HepG2 (cell line): ENCODE results near the gene PDE9A. TPM values are rescaled to one million over a fixed set of nuclear protein-coding genes. Genes with fewer than 3 reads are reported as not detected.
A peak's percentile ranks its signal among the peaks of the same experiment; 100 is the strongest.

Experiments used
- CHD2 ChIP-seq: IDR thresholded peaks from 2 replicates; pipeline ENCODE4 v1.6.1; 2011; ENCODE audit warnings: low read depth, low read length, improper control_type of control experiment
- EZH2 ChIP-seq: conservative IDR thresholded peaks from 2 replicates; pipeline ENCODE4 v1.6.1; 2012; ENCODE audit warnings: mild to moderate bottlenecking, low read depth, low read length, moderate library complexity
- GABPB1 ChIP-seq: IDR thresholded peaks from 2 replicates; pipeline ENCODE4 v1.6.1; 2016; ENCODE audit warnings: mild to moderate bottlenecking, missing genetic modification reagents, moderate library complexity, missing compliant biosample characterization
- HDAC2 ChIP-seq: sonication (generic); formaldehyde crosslinking; IDR thresholded peaks from 2 replicates; pipeline ENCODE4 v1.4.0; 2020; ENCODE audit warnings: missing genetic modification reagents
- NKX3-1 ChIP-seq: sonication (generic); formaldehyde crosslinking; IDR thresholded peaks from 2 replicates; pipeline ENCODE4 v1.5.0; 2020; ENCODE audit warnings: missing genetic modification reagents
- NONO ChIP-seq, 2 experiments: fragments of 450-650 bp in 1 of 2; sonication (generic) in 1 of 2; formaldehyde crosslinking in 1 of 2; IDR thresholded peaks in 1 of 2; conservative IDR thresholded peaks in 1 of 2; 2 replicates each; pipeline versions ENCODE4 v1.6.1 to v1.8.0; 2017 to 2022; ENCODE audit warnings: mild to moderate bottlenecking in 1 of 2, missing genetic modification reagents in 1 of 2, moderate library complexity in 1 of 2
- PHF21A ChIP-seq: sonication (generic); formaldehyde crosslinking; IDR thresholded peaks from 2 replicates; pipeline ENCODE4 v1.5.0; 2020; ENCODE audit warnings: mild to moderate bottlenecking, missing genetic modification reagents
- PRDM15 ChIP-seq: sonication (generic); formaldehyde crosslinking; IDR thresholded peaks from 2 replicates; pipeline ENCODE4 v1.4.0; 2020; ENCODE audit warnings: missing genetic modification reagents
- PRMT3 ChIP-seq: sonication (generic); formaldehyde crosslinking; IDR thresholded peaks from 2 replicates; pipeline ENCODE4 v1.8.1; 2022; ENCODE audit warnings: low read depth, mild to moderate bottlenecking, moderate library complexity, missing genetic modification reagents, borderline replicate concordance
- RNF2 ChIP-seq: fragments of 450-650 bp; conservative IDR thresholded peaks from 2 replicates; pipeline ENCODE4 v1.6.1; 2016; ENCODE audit warnings: low read depth
- SMARCC2 ChIP-seq: fragments of 450-650 bp; IDR thresholded peaks from 2 replicates; pipeline ENCODE4 v1.6.1; 2017; ENCODE audit warnings: antibody characterized with exemption, mild to moderate bottlenecking
- ZFP36L2 ChIP-seq: sonication (generic); formaldehyde crosslinking; IDR thresholded peaks from 2 replicates; pipeline ENCODE4 v1.4.0; 2020; ENCODE audit warnings: missing genetic modification reagents
- ZNF276 ChIP-seq: sonication (generic); formaldehyde crosslinking; IDR thresholded peaks from 2 replicates; pipeline ENCODE4 v1.4.0; 2020; ENCODE audit warnings: mild to moderate bottlenecking, low read depth, missing genetic modification reagents
- ZNF333 ChIP-seq: sonication (generic); formaldehyde crosslinking; IDR thresholded peaks from 2 replicates; pipeline ENCODE4 v1.4.0; 2020; ENCODE audit warnings: mild to moderate bottlenecking, missing genetic modification reagents, borderline replicate concordance
- ZNF484 ChIP-seq: sonication (generic); formaldehyde crosslinking; IDR thresholded peaks from 2 replicates; pipeline ENCODE4 v1.5.1; 2020; ENCODE audit warnings: mild to moderate bottlenecking, low read depth, missing genetic modification reagents, borderline replicate concordance
- ZNF570 ChIP-seq: sonication (generic); formaldehyde crosslinking; IDR thresholded peaks from 2 replicates; pipeline ENCODE4 v1.4.0; 2020; ENCODE audit warnings: mild to moderate bottlenecking, missing genetic modification reagents, borderline replicate concordance
- ZNF574 ChIP-seq: sonication (generic); formaldehyde crosslinking; IDR thresholded peaks from 2 replicates; pipeline ENCODE4 v1.4.0; 2020; ENCODE audit warnings: missing genetic modification reagents
- ZXDC ChIP-seq: sonication (generic); formaldehyde crosslinking; IDR thresholded peaks from 2 replicates; pipeline ENCODE4 v1.5.0; 2020; ENCODE audit warnings: mild to moderate bottlenecking, missing genetic modification reagents
- polyA plus RNA-seq, 8 experiments: library from polyadenylated mRNA; depleted of rRNA in 3 of 8; stranded (reverse) in 7 of 8; unstranded in 1 of 8; fragments of >200 nt; fragmentation: Illumina TruSeq in 4 of 8; extraction: Trizol in 4 of 8; gene quantifications; 2 replicates each; pipeline versions ENCODE4 v1.2.1 to v1.2.3, GENCODE V29; 2011 to 2016; ENCODE audit warnings: low read depth in 4 of 8, missing spikeins in 1 of 8, mixed read lengths in 1 of 8; ENCODE audit not compliant: insufficient read depth in 1 of 8
- total RNA-seq, 5 experiments: library from RNA; depleted of rRNA; stranded (reverse); fragments of >200 nt; fragmentation: Illumina TruSeq; extraction: Trizol; gene quantifications; 2 replicates each; pipeline ENCODE4 v1.2.3, GENCODE V29; 2016; ENCODE audit warnings: low read depth in 1 of 5

PDE9A gene
- total and polyA plus RNA-seq, 2 of the 13 experiments (the other 11 are each of a cell fraction or from before 2014, with no cell fraction given) = 4.6 to 19.7 TPM

GRCh38 chr21:42654179-42654912 is 925 bp downstream of the PDE9A start (continued):
- TF ChIP-seq ZNF484 (CRISPR knock-in tag) = no peak
- TF ChIP-seq PRDM15 (CRISPR knock-in tag) = no peak
- TF ChIP-seq RNF2 = no peak
- TF ChIP-seq SMARCC2 = no peak
- TF ChIP-seq GABPB1 (CRISPR knock-in tag) = peak; percentile 33; the same call in 1 of the 2 replicates
- no peak for TF ChIP-seq PHF21A (CRISPR knock-in tag)
- TF ChIP-seq ZNF333 (CRISPR knock-in tag) = no peak
- no peak for TF ChIP-seq ZNF570
- TF ChIP-seq ZFP36L2 = no peak
- TF ChIP-seq NKX3-1 (CRISPR knock-in tag) = no peak
- TF ChIP-seq NONO (IDR thresholded peaks at IDR 0.05) = no peak
- TF ChIP-seq NONO (CRISPR knock-in tag; conservative IDR thresholded peaks at IDR 0.05) = 0 out of 2 replicates have a peak, but pooled peaks have one; percentile 16
- no peak for TF ChIP-seq ZXDC
- TF ChIP-seq ZNF574 (CRISPR knock-in tag) = peak; percentile 10; the same call in 1 of the 2 replicates
- no peak for TF ChIP-seq CHD2
- TF ChIP-seq ZNF276 = no peak
- no peak for TF ChIP-seq HDAC2
- TF ChIP-seq EZH2 = no peak
- TF ChIP-seq PRMT3 (CRISPR knock-in tag) = no peak
